GM10847 (cell line): ENCODE measurements around the gene COMTD1.
A peak's percentile ranks its signal among the peaks of the same experiment; 100 is the strongest.

Source experiments
- POLR2A ChIP-seq: IDR thresholded peaks from 2 replicates; pipeline ENCODE4 v1.6.1; 2011; ENCODE audit not compliant: insufficient read length; ENCODE audit errors: extremely low read depth

COMTD1 gene

DNA sequence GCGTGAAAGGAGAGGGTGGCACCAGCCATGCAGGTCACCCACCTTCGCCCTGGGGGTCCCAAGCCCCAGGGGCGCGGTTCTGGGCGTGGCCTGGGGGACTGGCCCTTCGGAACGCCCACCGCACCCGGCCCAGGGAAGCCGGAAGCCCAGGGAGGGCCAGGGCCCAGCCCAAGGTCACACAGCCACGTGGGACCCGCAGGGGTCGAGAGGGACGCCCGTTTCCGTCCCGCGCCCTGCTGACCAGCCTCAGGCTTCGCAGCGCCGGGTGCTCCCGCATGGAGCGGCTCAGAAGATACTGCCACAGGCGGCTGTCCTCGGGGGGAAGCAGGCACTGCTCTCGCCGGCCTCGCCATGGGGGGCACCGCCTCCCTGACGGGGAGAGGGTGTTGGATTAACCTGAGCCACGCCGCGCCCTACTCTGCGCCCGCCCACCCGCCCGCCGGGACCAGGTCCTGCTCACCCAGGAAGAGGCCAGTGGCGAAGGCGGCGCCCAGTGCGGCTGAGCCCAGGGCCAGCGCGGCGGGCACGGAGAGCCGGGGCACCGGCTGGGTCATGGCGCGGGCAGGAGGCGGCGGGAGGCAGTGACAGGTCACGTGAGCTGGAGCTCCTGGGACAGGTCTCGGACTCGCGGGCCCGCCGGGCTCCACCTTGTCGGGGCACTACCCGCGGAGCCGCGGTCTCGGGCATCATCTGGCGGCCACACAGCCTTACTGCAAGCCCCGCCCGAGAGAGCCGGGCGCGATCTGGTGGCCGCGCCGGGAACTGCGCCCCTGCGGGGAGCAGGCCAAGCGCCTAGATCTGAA is at the start of gene COMTD1:
TSS of gene COMTD1 (minus strand) at position 583 of the 803 bp plus-strand sequence. CDS start at position 554, 29 bp downstream.
- TF ChIP-seq POLR2A: peak; percentile 16

DNA sequence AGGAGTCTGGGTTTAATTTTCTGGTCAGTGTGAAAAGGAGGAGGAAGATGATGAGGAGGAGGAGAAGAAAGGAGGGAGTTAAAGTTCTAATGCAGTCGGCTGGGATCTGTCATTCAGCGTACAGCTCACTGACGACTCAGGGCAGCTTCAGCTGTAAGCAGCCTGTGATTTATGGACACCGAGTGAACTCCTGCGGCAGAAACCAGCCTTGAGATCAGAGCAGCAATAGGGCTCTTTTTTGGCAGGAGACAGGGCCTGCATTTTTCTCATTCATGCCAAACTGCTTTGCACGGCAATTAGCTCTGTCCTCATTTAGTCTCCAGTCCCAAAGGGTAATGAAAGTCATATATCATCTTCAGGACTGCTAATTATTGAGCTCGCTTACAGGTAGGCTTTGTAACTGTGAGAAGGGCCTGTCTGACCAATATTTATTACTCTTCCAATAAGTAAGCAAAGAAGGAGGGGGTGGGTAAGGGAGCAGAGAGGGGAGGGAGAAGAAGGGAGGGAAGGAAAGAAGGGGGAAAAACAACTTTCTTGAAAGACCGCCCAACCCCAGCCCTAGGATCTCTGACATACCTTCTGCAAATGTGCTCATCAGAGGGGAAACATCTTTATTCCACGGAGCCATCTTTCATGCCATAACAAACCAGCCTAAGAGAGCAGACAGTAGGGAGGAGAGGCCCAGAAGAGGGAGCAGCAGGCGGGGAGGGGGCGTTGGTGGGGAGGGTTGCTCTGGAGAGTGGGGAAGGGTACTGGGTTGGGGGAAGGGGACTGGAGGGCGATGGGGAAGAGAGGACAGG is 48.1 kb upstream of the COMTD1 start:
- no peak for TF ChIP-seq POLR2A

DNA sequence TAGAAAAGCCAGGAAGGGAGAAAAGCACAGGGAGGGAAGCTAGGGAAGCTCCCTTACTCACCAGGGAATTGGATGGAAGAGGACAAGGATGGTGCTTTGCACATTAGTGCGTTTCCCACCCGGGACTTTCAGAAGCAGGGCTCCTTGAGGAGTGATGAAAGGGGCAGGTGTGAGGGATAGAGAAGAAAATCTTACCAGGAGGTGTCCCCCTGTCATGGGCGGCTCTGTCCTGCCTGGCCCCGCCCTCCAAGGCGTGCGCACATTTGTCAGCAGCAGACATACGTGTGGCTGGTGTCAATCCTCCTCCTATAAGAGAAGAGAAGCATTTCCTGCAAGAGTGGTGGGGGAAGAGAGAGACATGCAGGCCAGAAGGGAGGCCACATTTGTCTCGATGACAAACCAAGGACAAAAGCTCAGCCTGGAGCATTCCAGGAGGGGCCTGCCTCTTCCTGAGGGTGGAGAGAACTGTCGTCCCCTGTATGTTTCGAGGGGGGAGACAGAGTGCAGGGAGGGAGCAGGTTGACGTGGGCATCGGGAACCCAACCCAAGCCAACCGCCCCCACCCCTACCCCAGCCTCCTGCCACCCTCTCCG is 47.4 kb upstream of the COMTD1 start:
- TF ChIP-seq POLR2A: no peak

- TF ChIP-seq POLR2A: no peak
Observed at GRCh38 chr10:75281974-75282373, 46.2 kb upstream of the COMTD1 start.

DNA sequence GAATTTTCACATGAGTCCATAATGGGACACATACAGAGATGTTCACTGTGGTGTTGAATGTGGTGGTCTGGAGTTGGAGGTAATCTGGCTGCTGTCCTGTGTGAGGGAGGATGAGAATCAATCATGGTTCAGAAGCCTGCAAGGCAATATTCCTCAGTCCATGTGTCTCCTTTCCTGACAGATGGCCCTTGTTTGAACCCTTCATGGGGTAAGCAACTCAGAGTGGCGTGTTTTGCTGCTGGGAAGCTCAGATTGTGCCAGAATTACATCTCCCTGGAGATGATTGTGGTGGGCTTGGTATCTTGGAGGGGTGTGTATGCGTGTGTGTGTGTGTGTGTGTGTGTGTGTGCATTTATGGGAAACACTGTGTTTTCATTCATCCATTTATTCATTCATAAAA is 44.5 kb upstream of the COMTD1 start:
- TF ChIP-seq POLR2A: no peak

GRCh38 chr10:75276069-75276872 is 40.5 kb upstream of the COMTD1 start:
- no peak for TF ChIP-seq POLR2A

- TF ChIP-seq POLR2A: no peak
Observed at GRCh38 chr10:75272896-75273295, 37.1 kb upstream of the COMTD1 start.

DNA sequence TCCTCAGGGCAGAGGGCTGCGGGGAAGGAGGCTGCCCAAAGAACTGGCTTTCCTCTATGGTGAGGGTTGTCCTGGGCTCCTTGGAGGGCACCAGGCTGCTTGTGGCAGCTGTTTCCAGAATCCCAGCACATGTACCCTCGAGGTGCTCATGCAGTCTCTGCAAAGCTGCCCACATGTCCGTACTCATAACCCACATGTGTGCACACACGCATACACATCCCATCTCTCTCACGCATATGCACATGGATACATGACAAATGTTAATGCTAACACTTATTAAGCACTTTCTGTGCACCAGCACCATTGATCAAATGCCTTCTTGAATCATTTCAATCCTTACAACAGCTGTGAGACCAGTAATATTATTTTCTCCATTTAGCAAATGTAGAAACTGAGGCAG is 36.3 kb upstream of the COMTD1 start:
- no peak for TF ChIP-seq POLR2A

DNA sequence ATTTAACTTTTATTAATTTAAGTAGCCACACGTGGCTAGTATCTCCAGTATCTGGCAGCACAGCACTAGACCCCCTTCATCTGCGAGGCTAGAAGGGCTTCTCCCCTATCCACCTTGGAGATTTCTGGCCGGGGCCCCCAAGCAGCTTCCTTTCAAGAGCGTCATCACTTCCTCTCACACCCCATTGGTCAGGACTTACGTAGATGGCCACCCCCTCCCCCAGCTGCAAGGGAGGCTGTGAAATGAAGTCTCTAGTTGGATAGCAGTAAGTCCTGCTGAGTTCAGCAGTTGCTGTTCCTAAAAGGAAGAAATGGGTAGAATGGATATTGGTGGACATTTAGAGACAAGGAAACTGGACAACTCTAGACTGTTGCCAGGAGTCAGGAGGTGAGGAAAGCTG is 33.8 kb upstream of the COMTD1 start:
- TF ChIP-seq POLR2A: no peak

GRCh38 chr10:75266945-75267344 is 31.2 kb upstream of the COMTD1 start:
- no peak for TF ChIP-seq POLR2A

- no peak for TF ChIP-seq POLR2A
Observed at GRCh38 chr10:75265856-75266255, 30.1 kb upstream of the COMTD1 start.

- TF ChIP-seq POLR2A: no peak
Observed at GRCh38 chr10:75263806-75264205, 28.0 kb upstream of the COMTD1 start.

DNA sequence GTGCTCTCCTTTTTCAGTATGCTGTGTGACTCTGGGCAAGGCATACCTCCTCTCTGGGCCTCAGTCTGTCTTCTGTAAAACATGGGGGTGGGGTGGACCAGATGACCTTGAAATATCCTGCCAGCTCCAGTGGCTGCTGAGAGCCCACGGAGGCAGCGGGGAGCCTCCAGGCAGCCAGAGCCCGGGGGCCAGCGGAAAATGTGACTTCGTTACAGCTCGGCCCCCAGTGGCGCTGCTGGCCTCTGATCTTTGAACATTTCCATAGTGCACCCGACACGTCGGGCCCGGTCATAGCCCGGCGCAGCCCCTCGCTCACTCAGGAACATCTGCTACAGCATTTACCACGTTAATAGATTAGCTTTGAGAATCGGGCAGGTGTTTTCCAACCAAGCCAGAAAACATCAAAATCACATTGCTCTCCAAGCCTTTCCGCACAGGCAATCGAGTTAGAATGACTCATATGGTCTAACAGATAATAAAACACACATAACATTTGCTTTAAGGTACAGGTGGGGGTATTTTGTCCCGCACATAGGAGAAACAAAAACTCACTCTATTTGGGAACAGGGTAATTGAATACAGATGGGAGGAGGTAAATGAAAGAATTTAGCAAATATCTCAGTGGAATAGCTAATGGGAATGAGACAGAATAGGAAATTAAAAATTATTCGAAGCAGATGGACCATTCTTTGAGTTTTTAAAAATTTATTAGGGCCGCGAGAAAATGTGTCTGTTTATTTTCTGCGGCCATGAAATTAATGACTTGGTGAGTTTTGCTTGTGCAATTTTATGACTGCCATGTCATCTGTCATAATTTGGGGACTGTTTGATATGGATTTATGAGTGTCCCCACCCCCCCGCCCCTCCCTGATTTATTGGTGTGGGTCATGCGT is 26.3 kb upstream of the COMTD1 start:
- no peak for TF ChIP-seq POLR2A

DNA sequence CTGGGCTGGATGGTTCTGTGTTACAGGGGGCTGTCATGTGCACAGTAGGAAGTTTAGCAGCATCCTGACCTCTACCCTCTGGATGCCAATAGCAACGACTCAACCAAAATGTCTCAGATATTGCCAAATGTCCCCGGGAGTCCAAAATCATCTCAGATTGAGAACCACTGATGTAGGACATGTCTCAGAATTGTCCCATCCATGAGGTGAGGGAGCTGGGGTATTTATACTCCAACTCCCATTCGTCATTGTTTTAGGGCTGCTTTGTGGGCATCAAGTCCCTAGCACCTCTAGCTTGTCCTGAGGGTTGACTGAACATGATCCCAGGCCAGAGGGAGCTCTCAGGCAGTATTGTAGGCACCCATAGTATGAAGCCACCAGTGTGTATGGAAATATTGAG is 25.2 kb upstream of the COMTD1 start:
- no peak for TF ChIP-seq POLR2A
